NCI-H2029 (cell line): Measurements from ENCODE around the gene SHB.

ENCODE experiments used
- DNase-seq: peaks from one replicate; lab custom pipeline; 2025; lab: John Stamatoyannopoulos, UW

SHB gene

DNA sequence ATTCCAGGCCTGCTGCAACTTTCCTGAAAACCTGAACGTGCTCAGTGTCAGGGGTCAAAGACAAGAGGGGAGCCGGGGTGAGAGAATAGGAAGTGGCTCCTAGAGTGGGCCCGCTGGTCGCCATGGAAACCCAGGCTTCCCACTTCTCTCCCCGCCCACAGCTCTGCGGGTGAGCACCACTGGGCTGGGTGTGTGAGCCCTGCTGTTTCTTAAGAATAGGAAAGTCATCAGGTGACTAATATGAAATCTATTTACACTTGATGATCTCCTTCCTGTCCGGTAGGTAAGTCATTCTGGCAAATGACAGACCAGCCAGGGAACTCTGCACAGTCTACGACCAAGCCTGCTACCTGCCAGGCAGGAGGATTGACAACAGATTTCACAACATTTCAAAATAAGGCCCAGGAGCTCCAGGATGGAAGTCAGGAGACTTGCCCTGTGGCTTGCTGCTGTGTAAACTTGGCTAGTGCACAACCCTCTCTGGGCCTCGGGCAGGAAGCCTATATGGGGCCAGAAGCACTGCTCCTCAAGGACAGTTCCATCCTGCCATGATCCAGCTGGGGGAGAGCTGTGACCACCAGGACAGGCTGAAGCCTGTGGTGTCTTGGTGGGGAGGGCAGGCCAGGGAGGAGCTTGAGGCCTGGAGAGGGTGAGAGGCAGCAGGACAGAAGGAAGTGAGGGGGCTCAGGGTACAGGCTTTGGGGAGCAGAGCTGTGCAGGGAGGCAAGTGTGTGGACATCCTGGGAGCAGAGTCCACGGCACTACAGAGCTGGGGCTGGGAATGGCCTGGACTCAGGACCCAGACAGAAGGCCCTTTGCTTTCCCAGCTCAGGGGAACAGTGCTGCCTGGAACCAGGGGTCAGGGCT lies 60.6 kb downstream of the SHB start:
- peak; percentile 22 for DNase-seq

DNA sequence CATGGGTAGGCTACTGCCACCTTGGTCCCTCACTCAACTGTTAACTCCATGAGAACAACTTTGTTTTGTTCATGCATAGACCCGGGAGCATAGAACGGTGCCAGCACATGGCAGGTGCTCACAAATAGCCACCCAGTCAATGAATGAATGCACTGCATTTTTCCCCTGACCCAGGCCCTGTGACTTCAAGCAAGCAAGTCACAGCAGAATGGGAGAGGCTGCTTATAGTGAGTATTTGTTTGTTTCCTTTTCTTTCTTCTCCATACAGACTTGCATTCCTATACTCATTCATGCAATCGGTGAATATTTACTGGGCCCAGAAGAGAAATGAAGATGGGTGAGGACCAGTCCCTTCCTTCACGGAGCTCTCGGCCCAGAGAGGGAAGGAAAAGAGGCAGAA lies 62.0 kb downstream of the SHB start:
- DNase-seq = no peak

DNA sequence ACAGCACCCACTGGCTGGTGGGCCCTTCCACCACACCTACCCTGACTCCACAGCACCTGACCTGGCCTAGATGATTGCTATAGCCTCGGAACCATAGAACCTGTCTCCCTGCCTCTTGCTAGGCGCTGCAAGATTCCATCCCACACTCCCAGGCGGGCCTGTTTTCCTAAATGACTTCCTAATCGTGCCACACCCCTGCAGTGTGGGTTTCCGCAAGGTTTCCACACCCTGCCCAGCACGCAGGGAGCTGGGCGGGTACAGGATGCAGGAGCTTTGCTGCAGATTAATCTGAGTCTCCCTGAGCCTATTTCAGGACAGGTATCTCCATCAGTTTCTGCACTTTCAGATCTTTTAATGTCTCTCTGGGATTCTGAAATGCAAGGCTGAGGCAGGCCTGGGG lies 62.9 kb downstream of the SHB start:
- no peak for DNase-seq

DNA sequence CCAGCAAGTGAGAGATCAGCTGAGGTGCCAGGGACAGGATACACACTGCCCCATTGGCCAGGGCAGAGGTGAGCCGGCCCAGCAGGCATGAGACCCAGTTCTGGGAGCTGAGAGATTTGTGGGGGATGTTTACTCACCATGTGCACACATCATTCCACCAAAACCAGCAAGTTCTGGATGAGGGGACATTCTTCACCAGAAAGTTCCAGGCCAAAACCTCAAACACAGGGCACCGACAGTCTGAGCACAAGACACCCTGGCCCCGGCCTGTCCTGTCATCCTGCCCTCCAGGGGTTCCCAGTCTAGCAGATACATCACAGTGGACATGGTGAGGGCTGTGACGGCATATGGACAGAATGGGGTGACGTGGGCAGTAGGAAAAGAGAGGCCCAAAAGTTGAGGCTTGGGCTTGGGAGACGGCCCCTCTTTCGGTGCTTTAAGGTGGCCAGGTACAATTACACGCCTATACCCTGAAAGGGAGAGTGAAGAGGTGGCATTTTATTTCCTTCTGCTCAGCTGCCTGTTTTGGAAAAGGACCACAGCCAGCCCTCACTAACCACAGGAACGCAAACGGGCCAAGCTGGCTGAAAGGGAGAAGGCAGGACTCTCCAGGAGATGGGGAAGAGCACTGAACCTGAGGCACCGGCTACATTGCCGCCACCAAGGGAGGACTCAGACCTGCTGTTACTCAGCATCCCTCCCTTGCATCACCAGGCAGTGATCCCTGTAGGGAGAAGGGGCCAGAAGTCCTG lies 64.0 kb downstream of the SHB start:
- no peak for DNase-seq

DNA sequence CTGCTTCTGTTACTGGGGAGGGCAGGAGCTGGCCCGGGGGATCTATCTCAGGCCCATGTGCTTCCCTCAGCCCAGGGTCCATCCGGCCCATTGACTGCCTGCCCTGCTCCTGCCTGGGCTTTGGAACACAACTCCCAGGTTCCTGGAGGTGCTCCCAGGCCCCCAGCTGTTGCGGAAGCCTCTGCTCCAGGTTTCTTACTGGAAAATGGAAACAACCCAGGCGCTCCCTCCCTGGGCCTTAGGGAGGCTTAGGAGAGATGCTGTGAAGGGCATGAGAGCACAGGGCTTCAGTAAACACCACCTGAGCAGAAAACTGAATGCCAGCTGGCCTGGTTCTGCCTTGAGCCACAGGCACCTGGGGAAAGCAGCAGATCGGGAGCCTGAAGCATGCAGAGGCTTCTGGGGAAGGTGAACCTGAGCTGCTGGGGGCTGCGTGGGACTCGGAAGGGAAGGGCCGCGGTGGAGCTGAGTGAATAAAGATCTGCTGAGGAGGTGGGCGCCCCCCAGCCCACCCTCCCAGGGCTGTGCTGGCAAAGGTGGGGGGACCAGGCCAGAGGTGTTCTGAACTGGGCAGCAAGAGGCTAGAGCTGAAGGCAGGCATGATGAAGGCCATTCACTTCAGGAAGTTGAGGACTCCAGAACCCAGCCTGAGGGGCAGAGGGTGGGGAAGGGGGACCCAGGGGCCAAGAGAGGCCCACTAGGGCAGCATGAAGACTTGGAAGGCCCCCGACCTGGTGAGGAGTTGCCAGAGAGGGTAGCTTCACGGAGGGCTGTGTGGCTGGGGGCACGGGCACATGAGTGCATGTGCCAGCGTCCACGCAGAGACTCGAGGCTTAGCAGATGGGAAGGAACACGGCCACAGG lies 64.8 kb downstream of the SHB start:
- DNase-seq = no peak

DNA sequence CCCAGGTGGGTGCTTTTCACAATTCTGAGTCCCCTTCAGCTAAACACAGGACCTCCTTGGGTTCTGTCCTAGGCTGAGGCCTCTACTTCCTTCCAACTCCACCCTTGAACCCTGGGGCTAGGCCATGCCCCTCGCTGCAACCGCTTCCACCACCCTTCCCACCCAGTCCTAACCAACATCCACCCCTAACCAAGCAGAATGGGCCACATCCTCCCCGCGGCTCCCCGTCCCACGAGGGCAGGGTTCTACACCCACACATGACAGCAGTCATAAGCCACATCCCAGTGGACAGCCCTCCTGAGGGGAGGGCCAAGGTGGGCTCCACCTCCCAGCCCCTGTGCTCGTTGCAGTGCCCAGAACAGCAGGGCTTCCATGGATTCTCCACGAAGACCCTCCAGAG lies 65.8 kb downstream of the SHB start:
- no peak for DNase-seq

DNA sequence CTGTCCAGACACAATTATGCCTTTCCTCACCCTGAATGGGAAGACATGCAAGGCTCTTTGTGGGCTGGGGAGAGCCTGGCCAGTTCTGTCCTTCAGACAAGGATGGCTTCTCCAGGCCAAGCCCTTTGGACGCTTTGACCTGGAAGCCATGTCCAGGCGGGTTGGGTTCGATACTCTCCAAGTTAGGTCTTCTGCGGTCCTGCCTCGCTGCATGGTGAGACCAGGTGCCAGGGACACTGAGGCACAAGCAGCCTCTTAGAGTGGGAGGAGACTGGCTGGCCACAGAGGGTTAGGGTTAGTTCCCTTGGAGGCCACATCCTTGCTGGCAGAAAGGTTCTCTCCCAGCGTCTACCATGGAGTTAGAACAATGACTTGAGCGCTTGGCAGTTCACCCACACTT lies 67.6 kb downstream of the SHB start:
- no peak for DNase-seq

DNA sequence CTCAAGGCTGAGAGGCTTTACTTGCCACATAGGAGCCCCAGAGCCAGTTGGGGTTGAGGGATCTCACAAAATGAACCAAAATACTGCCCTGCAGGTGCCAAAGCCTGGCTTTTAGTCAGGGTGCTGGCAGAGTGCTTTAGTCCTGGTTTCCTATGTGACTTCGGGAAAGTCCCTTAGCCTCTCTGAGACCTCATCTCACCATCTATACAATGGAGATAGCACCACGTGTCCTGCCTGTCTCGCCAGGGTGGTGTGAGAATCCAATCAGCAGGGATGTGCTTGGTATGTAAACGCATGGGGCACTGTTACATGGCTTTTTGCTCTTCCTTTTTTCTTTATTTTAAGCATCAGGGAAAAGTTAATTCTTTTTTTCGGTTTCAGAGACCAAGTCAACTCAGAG lies 68.3 kb downstream of the SHB start:
- no peak for DNase-seq

DNA sequence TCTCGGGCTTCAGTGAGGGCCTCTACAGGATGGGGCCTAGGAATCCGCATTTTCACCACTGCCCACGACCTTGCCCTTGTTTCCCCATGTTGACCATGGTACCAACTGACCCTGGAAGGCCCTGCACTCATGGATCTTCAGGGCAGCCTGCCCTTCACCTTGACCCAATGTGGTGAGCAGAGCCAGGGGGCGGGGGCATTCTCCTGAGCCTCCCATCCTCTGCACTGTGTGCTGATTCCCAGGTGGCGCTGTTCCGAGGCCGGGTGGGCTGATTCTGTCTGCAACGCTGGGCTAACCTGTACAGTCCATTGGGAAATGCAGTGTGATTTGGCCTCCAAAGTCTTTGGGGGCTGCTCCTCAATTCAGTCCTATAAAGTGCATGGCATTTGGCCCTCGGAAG lies 68.7 kb downstream of the SHB start:
- DNase-seq = no peak

DNA sequence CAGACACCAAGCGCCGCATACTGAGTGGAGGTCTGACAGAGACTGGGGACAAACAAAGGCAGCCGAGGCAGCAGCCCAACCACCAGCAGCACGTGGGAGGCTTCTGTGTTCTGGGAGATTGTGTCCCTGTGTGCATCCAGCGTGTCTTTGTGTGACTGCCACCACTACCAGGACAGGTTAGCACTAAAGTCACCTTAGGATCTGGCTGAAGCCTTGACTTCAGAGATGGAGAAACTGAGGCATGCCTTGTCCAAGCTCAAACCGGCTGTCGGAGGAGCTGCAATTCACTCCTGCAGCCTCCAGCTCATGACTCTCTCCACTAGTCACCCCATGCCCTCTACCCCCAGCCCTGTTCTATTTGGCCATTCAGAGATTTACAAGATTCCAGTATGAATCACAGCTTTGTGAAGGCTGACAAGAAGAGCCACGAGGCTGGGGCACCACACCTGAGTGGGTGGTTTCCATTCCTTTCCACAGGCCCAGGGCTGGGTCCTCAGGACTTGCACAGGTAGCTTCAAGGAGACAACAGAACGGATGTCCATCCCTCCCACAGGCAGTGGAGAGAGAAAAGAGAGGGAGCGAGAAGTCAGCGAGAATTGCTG lies 69.3 kb downstream of the SHB start:
- DNase-seq = no peak

DNA sequence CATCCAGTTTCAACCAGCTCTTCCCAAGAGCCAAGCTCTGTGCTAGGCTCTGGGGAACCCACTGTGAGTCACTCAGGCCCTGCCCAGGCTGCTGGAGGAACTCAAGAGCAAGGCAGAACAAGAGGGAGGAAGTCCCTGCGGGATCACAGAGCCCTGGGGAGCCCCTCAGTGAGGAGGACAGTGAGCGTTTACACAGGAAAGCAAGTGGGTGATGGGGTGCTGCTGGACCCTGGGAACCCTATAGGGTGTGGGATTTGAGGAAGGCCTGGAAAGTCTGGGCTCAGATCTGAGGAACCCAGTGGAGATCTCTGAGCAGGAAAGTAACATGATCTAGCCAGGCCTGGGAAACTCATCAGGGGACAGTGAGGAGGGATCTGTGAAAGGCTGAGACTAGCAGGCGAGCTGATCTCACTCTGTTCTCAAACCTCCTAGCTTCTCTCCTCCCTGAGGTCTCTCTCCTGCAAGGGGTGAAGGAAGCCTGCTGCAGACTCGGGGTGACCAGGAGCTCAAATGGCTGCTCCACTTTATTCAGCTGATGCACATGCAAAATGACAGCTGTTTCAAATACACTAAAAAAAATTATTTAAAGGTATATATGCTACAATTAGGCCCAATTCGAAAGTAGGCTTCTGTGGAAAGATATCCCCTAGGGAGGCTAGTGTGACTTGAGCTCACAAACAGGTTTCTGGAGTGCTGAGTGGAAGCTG lies 70.0 kb downstream of the SHB start:
- DNase-seq = no peak

DNA sequence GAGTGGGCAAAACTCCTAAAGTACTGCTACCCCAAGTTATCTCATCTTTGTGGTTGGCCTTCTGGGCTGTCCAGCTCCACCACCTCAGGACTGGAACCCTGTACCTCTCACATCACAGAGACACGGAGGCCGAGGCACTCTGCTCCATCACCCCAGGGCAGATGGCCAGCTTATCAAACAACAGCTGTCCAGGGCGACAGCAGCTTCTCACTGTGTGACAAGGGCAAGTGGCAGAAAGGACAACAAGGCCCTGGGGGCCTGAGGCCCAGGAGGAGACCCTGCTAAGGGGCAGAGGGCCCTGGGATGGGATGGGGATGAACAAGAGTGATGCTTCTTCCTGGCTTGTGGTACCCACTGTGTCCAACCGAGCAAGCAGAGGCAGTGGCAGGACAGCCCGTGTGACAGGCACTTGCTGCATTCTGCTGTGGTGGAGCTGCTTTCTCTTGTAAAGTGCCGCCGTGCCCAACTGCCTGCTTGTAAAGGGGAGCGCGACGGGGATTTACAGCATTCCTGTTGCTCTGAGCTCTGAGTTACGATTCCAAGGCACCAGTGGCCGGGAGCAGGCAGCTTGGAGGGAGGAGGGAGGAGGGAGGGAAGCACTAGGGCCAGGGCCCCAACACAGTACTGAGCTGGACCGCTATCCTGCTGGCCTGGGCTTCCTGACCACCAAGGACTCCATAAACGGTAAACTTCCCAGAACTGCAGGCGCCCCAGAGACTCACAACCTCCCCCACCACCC lies 71.2 kb downstream of the SHB start:
- no peak for DNase-seq

DNA sequence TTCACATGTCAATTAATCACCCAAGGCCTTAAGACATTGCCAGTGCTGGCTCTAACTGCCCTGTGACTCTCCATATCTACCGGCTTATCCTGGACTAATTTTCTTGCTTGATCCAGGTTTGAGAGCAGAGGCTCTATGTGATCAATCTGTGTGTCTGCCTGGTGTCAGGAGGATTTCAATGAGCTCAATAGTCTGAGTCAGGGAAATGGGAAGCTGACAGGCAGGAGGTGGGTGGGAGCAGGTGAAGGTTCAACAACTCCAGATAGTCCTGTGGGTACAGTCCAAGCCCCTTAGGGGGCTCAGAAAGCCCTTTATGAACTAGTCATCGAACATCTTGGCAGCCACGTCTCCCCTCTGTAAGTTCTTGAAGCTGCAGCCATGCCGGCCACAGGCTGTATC lies 72.2 kb downstream of the SHB start:
- no peak for DNase-seq

DNA sequence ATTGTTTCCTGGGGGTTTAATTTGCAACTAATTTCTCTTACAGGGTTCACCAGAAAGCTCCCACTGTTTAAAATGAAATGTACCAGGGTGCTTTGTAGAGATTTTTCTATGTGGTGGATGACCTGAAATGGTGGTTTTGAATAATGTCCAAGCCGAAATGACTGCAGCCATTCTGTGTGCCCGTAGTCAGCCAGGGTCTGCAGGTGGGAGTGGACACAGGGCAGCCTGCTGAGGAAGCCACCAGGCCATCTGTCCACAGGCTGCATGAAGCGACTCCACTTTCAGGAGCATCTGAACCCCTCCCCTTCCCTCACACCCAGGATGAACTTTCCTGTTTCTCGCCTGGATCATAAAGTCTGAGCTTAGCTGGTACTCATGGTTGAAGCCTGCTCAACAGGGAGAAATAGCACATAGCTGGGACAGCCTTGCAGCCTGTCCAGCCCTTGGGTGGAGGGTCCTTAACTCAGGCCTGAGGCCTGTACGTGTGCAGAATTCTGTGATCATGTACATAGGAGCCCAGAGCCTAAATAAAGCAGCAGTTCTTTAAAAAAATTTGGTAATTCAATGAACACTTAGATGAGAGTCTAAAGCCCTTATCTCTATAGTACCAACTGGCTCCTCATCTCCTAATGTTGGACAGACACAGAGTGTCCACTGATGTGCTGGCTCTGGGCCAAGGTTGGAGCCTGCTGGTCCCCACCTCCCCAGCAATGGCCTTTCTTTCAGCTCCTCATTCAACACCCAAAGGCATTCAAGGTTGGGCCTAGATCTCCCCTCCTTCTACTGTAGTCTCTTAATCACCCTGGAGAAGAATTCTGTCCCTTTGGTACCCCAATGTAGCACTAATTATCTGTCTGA lies 72.8 kb downstream of the SHB start:
- no peak for DNase-seq

DNA sequence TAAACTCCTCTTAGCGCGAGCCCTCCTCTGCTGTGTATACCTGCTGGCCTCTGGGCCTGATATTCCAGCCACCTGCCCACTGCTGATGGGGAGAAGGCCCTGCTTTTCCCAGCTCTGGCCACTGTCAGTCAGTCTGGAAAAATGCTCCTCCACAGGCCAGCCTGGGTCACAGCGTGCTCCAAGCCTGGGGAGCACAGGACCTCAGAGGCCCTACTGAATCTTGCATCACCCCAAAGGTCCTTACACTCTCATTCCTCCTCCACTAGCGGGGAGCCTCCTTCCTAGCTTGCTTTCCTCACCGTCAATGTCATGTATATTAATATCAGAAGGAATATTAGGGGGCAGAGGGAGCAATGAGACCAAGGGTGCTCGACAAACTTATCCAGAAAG lies 73.7 kb downstream of the SHB start:
- DNase-seq = no peak

DNA sequence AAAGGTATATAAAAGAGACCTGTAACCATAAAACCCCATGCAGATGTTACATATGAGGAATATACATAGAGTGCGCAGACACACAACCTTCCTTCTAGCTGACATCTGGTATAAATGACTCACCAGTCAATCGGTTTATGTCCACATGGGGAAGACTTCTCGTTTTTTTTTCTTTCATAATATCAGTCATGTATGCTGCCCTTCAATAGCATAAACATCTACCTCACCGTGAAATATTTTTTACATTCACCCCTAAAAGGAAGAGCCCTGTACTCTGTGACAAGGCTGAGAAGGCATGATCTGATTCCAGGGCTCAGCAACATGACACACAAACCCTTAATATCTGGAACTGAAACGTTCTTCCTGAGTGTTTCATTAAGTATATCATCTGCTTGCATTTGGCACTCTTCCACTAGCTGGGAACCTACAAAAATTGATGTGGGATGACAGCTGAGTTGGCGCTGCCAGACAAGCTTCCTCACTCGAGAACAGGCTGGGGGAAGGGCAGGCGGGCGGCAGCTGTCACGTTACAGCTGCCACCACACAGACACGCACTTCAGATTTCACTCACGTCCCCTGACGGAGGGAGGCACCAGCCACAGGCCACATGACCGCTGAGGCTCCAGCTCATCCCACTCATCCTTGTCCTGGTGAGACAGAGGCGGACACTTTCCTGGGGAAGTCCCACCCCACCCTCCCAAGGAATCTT lies 74.2 kb downstream of the SHB start:
- peak; percentile 91 for DNase-seq

DNA sequence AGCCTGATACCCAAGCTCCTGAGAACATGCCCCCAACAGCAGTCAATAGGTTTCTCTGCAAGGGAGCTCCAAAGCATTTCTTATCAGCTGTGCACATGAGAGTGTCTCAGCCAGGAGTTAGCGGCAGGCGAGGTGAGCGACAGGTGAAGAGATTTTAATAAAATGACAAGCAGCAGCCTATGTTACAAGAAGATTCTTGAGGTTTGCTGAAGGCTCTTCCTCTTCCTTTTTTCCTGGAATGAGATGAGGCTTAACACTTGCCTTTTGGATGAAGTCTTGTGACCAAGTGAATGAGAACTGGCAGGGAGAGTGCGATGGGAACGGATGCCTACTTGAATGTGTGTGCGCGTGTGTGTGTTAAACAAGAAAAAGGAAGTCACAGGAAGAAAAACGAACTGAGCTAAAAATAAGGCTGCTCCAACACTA lies 76.1 kb downstream of the SHB start:
- DNase-seq = no peak

DNA sequence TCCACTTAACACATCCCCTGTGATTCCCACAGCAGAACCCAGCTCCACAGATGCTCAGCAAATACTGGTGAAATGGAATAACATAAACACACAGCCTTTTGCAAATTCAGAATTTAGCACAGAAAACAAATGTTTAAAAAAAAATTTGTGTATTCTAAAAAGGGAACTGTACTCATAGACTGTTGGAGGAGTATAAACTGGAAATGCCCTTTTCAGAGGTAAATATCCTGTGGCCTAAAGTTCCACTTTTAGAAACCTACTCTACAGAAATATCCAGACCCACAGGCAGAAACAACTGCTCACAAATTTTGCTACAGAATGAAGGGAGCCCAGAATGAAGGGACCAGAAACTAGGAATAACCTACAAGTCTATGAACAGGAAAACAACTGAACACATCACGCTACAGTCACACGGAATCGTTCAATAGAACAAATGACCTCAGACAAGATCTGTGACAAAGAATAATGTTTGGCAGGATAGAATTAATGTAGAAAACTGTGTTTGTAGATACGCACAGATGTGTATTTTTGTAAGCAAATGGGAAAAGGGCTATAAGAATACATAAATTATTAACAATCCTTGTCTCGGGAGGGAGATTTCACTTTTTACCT lies 78.5 kb downstream of the SHB start:
- no peak for DNase-seq

DNA sequence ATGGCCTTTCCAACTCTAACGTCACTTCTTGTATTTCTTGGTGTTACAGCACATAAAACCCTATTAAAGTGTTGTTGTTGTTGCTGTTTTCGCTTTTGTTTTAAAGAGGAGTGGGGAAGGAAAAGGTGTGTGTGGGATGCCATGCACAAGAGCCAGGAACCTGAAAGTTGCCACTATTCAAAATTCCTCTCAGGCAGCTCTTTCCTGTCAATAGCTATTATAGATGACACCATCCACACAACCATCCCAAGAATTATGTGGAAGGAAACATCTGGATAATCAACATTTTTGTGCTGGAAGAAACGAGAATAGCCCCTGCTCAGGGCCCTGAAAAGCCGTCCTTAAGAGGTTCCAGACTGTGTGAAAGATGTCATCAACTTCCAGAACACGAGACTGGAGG lies 79.3 kb downstream of the SHB start:
- DNase-seq = no peak
